GM21723 (cell line): ENCODE measurements around the gene DGCR8.
A peak's percentile ranks its signal among the peaks of the same experiment; 100 is the strongest.

Experiments used
- ATAC-seq: cut with Tn5 transposase; IDR thresholded peaks from one replicate; pipeline ENCODE4 v1.9.1; 2021; ENCODE audit warnings: mild to moderate bottlenecking, moderate library complexity; ENCODE audit not compliant: unreplicated experiment

Gene DGCR8

DNA sequence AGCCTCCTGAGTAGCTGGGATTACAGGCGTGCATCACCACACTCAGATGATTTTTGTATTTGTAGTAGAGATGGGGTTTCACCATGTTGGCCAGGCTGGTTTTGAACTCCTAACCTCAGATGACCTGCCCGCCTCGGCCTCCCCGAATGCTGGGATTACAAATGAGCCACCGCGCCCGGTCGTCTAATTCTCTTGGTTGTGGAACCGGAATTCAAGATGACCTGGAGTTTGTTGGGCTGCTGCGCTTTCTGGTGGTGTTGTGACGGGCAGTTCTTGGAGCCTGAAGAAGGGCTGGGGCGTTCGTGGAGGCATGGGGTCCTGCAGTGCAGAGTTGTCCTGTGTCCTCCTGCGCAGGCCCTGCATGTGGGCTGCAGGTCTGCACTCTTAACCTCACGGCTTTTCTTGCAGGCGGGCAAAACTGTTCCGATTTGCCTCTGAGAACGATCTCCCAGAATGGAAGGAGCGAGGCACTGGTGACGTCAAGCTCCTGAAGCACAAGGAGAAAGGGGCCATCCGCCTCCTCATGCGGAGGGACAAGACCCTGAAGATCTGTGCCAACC is 41.9 kb downstream of the DGCR8 start:
- no peak for ATAC-seq

DNA sequence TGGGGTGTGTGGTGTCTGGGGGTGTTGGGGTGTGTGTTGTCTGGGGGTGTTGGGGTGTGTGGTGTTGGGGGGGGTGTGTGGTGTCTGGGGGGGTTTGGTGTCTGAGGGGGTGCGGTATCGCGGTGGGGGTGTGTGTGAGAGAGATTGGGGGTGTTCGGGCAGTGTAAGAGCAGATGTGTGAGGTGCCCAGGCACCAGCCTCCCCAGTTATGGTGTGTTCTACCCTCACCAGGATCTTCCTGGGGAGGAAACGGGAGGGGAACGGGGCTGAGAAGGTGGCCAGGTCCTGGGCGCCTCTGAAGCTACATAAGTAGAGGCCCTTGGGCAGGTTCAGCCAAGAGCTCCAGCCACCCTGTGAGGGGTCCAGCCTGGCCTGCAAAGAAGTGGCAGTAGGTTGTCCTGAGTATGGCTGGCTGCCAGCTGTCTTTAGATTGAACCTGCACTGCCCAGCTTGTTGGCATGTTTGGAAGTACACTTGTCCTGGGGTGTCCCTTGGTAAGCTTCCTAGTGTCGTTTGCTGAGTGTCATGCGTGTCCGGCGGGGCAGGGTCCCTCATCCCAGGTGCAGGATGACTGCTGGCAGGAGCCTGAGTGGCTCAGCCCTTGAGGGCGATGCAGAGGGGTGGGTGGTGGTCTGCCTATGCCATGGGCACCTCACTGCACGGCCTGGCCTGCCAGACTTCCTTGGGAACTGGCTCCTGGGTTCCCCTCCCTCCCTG is 43.5 kb downstream of the DGCR8 start:
- ATAC-seq = no peak

DNA sequence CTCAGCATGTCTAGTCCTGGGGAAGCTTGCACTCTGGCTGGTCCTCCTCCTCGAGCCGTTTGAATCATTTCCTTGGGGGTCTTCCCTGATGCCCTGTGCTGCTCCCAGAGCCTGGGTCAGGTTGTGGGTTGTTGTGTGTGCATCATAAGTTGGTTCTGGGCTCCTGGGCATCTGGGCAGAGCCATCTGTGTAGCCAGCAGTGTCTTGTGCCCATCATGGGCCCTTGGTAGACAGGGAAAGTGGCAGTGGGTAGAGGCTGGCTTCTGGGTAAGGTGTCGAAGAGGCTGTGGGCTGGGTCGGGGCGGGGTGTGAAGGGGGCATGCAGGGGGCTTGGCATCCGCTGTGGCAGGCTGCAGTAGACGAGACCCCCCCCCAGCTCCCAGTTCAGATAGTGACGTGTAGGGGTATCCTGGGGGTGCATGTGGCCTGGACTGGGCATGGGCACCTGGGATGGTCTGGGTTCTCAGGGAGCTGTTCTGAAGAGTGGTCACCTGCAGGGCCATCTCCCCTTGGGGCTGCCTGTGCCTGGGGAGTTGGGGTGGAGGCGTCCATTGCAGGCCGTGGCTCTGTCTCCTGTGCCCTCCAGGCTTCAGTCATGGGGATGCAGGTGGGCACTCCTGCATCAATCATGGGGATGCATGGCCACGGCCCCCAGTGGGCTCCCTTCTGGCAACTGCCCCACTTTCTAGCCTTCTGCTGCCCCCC is 44.2 kb downstream of the DGCR8 start:
- ATAC-seq = no peak

DNA sequence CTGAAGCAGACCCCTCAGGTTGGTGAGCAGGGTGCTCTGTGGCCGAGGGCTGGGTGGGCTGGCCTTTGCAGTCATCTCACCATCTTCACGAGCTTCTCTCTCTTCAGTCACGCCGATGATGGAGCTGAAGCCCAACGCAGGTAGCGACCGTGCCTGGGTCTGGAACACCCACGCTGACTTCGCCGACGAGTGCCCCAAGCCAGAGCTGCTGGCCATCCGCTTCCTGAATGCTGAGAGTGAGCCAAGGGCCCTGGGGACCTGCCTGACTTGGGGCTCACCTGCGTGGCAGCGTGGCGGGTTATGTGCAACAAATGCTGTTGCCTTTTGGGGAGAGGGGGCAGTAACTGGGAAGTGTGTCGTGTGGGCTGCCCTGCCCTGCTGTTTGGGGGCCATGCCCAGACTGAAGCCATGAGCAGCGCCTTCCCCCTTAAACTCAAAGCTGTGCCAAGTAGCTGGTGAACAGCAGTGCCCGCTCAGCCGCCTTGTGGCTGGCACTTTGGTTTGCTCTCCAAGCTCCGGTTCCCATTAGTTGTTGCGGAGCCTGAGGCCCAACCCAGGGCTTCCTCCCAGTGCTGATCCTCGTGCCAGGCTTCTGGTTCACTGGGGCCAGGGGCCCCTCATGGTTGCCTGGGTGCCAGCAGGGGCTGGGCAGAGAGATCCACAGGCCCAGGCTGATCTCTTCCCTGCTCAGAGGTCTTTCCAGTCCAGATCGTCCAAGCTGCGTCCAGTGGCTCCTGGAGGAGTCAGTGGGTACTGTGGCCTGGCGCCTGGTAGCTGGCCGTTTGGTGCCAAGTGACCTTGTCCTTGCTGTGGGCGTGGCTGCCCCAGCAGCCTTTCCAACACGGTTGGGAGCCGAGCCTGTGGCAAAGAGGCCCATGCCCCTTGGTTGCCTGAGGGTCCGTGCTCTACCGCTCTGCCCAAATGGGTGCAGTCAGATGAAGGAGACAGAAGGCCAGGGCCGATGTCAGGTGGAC is 45.4 kb downstream of the DGCR8 start:
- ATAC-seq = no peak

DNA sequence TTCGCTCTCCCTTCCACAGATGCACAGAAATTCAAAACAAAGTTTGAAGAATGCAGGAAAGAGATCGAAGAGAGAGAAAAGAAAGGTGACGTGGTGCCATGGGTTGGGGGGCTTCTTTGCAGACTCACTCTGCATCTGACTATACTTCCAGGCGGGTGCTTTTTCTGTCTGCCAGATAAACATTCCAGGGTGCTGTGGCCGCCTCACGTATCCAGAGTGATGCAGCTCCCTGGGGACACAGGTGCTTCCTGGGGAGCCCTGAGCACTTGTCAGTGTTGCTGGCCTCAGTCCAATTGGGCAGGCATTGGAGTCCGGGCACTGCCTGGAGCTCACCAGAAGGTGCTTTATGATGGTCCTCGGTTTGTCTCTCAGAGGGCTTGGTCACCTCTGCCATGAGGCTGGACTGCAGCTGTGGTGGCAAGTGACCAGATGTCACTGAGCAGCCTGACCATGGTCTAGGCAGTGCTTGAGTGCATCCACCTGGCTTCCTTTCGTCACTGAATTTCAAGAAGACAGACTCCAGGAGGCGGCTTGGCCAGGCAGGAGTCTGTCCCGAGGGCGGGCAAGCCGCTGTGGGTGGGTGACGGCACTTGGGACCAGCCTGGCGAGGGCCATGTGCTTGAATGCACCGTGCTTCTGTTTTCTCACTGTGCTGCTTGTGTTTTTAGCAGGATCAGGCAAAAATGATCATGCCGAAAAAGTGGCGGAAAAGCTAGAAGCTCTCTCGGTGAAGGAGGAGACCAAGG is 46.4 kb downstream of the DGCR8 start:
- ATAC-seq = no peak

DNA sequence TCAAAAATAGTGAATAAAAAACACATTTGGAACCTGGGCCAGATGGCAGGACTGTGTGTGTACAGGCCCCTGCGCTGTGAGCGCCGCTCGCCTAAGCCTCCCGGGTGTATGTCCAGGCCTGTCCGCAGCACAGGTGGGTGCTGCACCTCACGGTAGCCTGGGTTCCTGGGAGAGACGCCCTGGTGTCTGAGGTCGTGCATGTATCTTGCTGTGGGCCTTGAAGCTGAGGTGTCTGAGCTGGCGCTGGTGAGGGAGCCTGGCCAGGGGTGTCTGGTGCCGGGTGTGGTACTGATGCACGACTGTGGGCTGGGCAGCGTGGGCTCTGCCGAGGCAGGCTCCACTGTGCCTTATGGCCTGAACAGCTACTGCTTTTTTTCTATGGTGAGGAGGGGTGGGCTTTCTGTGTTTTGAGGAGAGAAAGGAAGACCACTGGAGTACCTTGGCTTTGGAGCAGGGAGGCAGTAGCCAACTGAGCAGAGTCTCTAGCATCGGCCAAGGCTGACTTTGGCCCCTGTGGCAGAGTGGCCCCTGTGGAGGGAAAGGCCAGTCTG is 47.4 kb downstream of the DGCR8 start:
- no peak for ATAC-seq

DNA sequence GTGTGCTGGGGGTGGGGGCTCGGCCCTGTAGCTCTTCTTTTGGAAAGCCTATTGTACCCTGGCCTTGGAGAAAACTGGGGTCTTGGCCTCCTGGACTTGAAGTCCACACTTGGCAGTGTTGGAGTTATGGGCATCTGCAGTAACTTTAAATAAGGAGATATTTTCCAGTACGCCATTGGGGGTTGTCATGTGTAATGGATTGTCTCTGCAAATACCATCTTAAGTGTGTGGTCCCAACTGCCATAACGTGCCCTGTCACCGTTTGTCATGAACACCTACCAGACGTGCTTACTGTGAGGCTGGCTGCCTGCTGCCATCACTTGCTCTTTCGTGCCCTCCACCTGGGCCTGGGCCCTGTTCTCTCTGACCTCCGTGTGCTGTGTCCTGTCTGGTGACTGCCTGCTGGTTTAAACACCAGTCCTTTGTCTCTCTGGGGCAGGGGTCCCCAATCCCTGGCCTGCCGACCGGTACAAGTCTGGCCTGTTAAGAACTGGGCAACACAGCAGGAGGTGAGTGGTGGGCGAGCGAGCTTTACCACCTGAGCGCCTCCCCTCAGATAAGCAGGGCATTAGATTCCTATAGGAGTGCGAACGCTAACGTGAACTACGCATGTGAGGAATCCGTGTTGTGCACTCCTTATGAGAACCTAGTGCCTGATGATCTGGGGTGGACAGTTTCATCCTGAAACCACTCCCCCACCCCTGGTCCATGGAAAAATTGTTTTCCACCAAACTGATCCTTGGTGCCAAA is 48.0 kb downstream of the DGCR8 start:
- ATAC-seq = no peak

DNA sequence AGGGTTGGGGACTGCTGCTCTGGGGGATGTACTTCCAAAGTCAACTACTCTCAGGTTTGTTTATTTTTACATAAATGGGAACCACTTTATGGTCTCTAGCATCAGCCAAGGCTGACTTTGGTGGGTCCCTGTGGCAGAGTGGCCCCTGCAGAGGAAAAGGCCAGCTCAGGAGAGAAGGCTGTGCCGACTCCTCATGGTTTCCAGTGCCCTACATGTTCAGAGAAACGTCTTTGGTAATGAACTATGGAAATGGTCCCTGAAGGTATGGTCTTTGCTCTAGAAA is 48.5 kb downstream of the DGCR8 start:
- no peak for ATAC-seq

DNA sequence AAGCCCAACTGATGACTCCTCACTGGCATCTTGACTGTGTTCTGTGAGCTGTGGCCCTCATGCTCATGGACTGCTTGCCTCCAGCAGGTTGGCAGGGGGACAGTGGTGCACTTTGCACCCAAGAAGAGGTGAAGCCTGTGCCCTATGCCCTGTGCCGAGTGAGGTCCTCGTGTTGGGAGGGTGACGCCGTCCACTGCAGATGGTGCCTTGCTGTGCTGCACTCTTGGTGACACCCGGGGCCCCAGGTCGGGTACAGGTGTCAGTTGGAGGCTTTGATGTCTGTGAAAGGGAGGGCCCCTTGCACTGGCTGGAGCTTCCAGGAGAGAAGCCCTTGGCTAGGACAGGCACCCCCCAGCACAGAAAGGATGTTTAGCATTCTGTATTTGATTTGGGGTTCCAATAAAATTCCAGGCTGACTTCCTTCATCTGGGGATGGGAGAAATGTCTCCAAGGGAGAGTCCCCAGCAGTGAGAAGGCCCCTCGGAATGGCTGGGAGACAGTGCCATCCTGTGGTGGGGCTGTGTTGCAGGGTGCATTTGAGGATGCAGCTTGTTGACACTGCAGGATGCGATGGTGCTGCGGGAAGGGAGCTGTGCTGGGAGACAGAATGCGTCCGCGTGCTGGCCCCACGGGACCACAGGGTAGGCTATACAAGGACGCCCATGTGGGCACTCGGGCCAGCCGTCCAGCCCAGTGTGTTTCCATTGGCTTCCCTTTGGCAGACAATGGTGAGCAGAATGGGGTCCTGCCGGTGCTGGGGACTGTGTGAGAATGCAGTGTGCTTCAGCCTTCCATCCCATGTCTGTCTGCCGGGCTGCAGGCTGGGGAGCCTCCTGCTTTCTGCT is 49.1 kb downstream of the DGCR8 start:
- ATAC-seq = no peak

DNA sequence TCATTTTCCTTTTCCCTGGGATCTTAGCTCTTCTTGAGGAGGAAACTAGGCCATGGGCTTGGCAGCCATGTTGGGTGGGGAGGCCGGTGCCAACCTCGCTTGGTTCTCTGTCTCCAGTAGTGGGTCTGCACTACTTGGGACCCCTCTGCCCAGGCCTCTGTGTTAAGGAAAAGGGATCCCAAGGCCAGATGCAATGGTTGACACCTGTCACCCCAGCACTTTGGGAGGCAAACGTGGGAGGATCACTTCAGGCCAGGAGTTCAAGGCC is 49.6 kb downstream of the DGCR8 start:
- ATAC-seq = no peak

DNA sequence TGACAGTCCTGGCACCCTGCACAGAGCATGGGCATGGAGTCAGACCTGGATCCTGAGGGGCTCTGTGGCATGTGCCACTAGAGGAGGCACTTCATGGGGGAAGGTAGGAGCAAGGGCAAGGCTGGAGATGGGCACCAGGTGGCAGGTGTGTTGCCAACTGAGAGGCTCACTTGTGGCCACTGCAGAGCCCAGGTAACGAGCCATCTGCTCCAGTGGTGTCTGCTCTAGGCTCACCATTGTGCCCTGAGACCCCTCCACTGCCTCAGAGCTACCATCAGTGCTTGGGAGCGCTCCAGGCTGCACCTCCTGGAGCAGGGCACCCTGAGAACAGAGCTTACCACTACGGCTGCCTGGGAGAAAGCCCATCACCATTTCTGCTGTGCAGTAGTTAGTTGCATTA is 50.3 kb downstream of the DGCR8 start:
- no peak for ATAC-seq

DNA sequence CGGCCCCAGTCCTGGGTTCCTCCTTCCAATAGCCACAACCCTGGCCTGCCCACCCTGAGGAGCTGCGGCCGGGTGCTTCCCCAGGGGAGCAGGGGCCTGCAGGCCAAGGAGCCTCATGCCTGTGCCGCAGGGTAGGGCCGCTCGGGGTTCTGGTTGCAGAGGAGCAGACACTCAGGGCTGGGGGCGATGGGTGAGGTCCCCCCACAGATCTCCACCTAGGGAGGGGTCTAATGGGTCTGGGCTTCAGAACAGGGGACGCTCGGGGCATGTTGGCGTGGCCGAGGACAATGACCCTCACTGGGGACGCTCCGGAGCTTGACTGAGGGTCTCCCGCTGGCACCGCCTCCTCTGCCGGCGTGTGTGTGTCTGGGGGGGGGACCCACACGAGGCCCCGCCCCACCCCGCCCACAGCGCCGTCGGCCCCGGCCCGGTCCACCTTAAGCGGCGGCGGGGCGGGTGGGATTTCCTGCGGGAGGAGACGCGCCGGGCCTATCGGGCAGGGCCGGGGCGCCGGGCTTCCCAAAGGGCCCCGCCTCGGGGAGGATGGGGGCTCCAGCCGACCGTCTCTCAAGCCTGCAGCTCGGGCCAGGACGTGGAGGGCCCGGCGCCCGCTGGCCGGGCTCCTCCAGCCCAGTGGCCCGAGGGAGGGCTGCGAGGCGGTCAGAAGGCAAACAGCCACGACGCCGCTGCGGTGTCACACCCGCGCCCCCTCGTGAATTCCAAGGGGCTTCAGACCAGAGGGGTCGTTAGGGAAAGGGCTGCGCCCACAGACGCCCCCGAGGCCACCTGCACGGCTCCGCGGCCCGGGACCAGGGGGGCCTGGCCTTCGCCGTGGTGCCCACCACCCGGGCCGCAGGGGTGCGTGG is 50.9 kb downstream of the DGCR8 start:
- peak; percentile 49 for ATAC-seq

DNA sequence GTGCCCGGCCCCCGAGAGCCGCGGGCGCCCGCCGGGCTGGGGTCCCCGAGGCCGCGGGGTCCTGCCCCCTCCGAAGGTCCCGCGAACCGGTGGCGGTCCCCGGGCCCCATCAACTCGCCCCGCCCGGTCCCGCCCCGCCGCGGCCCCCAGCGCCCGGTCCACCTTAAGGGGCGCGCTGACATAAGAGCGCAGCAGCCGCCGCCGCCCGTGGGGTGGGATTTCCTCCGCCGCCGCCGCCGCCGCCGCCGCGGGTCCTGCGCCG is 51.5 kb downstream of the DGCR8 start, which contains the start of gene ZDHHC8:
ZDHHC8 (plus strand) TSS at position 208 of the 262 bp plus-strand sequence. CDS start 144 bp downstream, outside the sequence.
- ATAC-seq = peak; percentile 50

DNA sequence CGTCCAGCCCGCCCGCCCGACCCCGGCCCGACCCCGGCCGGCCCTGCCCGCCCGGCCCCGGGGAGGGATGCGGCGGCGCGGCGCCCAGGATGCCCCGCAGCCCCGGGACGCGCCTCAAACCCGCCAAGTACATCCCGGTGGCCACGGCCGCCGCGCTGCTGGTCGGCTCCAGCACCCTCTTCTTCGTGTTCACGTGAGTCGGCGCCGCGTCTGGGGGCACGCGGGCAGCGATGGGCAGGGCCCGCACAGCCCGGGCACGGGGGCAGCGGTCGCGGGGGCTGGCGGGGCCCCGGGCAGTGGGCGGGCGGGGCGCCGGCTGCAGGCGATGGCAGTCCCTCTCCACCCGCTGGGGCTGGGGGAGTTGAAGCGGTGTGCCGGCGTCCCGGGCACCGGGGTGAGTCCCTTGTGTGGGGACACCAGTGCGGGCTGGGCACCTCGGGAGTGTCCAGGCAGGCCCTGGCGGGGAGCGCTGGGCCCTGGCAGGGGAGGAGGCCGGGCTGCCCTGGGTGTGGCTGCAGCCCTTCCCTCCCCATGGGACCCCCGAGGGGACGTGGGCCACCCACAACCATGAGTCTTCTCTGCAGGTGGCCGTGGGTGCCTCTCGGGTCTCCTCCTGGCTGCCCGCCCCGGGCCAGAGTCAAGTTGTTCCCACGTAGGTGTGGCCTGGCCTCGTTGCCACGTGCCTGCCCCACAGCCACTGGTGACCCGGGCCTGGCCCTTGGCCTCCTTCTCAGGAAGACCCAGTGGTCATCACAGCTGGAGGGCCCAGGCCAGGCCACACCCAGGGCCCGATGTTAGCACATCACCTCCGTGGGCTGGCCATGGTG is 52.0 kb downstream of the DGCR8 start:
- peak; percentile 3 for ATAC-seq

DNA sequence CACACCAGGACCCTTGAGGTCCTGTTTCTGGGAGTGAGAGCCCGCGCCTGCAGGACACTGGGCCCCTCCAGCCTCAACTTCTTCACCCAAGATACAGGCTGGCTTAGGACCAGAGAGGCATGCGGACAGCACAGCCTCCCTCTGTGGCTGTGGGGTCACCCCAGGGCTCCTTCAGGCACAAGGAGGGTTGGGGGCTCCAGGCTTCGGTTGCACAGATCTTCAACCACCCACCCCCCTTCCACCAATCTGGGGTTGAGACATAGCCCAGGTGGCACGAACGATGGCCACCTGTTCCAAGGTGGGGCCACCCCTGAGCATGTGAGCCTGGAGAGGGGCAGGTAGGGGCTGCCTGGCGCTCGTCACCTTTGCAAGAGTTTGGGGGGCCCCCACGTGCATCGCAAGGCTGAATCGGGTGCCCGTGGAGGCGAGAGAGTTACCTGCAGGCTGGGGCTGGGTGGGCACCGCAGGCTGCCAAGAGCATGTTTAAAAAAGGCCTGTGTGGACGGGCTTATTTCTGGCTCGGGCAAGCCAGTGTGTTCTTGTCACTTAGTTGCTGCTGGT is 52.7 kb downstream of the DGCR8 start:
- ATAC-seq = no peak

DNA sequence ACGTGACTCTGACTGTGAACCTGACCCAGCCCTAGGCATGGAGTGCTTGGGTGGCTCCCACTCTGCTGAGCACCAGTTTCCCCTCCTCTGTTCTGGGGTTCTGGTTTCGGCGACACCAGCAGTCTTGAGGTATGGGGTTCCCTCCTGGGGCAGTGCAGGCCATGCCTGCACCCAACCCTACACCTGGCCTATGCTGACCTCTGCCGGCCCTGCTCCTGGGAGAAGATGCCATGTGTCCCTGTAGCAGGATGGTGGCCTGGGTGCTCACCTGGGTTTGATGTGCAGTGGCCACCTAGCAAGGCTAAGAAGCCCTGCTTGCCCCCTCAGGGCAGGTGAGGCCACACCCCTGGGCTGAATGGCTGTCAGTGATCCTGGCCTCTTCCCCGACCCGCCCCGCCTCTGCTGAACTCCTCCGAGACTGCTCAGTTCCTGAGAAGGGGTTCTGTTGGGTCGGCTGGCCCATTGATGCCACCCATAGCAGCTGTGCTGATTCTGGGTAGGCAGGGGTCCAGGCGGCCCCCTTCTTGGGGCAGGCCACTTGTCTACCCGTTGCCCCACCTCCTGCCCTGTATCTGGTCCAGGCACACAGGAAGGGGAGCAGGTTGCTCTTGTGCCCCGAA is 54.0 kb downstream of the DGCR8 start:
- ATAC-seq = no peak

DNA sequence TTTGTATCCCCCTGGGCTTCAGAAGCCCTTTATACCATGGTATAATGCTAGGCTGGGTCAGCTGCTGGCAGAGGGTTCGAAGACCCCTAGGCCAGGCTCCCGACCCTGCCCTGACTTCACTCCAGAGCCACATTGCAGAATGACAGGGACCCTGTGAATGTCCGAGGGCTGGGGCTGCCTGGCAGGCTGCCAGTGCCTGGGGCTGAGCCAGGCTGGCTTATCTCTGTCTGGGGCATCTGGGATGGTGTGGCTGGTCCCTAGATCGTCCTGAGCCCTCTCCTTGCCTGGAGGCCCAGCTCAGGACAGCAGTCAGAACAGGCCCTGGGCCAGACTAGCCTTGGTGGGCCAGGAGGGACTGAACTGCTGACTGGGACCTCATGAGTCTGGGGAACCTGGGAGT is 55.2 kb downstream of the DGCR8 start:
- no peak for ATAC-seq
